G401.6 (cell line): Measurements from ENCODE around the gene PIM3.

Source experiments
- FAIRE-seq: peaks from 2 replicates; lab custom pipeline; 2012; peaks lifted over from hg19 to GRCh38; lab: Jason Lieb, UNC

Gene PIM3

DNA sequence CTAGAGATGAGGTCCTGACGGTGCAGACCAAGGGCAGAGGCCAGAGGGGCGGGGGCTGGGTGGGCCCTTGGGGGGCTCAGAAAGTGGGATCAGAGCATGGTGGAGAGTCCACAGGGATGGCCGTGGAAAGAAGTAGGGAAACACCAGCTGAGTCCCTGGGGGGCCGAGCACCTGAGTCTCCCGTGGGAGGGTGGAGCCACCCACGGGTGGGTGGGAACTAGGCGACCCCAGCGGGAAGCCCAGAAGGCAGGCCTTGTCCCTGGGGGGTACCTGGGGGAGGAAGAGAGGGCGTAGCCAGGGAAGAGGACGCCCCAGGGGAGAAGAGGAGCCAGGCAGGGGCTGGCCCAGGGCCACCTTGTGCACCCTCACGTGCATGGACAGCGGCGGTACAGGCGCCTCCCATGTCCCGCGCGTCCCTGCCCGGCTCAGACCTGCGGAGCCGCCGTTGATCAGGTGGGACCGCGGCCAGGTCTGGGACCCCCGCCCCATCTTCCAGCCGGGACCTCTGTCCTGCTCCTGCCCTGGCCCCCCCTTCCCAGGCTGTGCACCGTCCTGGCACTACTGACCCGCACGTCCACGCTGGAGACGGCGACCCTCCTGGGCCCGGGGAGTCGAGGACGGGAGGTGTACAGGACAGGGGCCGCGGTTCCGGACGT is 31.9 kb upstream of the PIM3 start:
- no peak for FAIRE-seq

DNA sequence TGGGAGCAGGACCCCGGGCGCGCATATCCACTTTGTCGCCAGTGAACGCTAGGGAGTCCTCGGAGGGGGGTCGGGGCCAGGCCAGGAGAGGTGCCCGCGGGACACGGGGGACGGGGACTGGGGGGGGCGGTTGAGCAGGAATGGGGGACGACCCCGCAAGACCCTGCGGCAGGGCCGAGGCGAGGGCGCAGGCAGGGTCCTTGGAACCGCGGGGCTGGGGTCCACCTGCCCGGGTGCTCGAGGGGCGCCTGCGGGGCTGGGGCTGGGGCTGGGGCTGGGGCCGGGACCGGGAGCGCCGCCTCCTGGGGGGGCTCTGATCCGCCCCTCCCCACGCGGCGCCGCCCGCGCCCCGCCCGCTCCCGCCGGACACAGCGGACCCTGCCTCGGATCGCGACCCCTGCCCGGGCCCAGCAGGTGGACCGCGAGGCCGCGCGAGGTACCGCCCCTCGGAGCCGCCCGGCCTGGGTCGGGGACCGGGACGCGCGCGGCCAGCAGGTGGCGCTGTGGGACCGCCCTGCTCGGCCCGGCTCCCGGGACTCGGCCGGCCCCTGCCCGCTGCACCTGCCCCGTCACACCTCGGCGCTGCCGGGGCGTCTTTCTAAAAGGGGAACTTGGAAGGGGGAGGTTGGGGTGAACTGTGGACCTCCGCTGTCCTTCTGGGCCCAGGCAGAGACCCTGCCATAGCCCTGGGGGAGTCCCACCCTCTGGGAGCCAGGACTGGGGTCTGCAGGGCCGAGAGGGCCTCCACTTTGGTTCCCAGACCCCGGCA is 31.2 kb upstream of the PIM3 start:
- FAIRE-seq = no peak

DNA sequence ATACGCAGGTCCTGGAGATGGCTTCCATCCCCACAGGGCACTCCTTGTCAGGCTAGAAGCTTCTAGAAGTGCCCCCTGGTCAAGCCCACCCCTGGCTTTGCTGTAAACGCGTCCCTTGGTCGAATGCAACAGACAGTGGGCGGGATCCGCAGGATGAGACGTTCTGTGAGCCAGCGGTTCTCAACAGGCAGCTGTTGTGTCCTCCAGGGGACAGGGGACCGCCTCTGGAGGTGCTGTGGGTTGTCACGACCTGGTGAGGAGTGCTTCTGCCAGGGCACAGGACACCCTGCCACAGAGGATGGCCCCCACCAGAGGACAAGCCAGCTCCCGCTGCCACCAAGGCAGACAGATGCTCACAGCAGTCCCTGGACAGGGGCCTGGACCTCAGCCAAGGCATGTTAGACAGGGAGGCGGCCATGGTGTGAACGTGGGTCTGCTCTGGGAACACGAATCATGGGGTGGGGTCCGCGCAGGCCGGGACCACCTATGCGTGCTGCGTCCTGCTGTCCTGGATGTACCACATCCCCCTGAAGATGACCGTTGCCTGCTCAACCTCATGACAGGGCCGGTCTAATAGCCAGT is 30.5 kb upstream of the PIM3 start:
- FAIRE-seq = no peak

DNA sequence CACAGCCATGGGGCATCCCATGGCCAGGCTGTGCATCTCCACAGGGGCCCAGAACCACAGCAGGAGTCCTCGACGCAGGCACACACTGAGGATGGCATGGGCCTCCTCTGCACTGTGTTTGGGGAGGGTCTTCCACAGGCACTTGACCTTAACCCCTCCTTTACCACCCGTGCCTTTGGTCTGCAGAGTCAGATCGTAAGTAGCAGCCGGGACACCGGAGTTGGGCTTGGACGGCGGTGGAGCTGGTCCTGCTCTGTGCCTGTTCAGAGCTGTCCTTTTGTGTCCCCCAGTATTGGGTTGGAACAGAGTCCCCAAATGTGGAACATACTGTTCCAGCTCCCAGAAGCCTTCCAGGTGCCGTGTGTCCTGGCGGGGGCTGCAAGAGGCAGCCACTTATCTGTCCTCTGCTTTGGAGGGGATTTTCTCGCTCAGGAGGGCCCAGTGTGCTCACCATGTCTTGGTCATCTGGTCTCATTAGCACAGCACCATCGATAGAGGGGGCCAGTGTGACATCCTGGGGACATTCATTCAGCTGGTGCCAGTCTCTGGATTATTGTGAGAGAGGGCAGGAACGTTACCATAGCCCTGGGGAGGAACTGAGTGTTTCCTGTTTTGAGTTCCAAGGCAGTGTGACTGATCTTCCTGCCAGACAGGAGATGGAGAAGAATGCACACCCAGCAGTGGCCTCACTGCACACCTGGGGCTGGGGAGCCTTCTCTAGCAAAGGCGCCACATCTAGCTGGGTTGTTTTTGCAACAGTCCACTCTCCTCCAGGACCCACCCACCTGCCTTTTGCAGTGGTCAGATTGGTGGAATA is 29.8 kb upstream of the PIM3 start:
- peak; percentile 92 for FAIRE-seq

DNA sequence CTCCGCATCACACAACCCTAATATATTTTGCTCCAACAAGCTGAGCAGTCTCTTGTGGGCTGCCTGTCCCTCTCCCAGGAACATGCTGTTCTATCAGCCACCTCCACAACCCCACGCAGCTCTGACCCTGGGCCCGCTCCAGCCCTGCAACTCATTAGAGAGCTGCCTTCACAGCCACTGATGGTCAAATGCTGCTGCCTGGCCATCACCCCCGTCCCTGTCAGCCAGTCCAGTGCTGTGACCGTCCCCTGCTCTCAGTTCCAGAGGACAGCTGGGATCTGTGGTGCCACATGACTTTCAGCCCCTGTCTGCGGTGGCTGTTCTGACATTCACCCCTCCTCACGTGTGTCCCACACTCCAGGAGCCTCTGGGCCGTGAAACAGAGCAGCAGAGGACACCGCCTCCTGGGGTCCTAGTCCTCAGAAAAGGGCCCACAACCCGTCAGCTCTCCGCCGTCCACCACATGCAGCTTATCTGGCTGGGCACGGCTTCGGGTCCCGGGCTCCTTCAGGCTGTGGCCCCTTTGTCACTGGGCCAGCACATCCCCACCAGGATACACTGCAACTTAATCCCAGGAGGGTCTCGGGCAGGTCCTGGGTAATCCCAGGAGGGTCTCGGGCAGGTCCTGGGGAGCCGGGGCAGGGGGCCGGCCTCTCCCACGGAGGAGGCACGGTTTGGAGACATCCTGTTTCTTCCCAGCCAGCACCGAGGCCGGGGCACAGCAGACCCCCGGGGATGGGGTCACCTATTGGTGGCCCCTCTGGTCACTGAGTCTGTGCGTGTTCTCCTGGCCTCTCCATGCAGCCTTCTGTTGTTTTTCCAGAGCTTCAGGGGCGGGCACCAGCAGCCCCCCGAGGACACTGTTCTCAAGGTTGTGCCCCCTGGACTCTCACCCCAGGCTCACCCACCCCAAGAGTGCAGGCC is 27.1 kb upstream of the PIM3 start:
- FAIRE-seq = no peak

DNA sequence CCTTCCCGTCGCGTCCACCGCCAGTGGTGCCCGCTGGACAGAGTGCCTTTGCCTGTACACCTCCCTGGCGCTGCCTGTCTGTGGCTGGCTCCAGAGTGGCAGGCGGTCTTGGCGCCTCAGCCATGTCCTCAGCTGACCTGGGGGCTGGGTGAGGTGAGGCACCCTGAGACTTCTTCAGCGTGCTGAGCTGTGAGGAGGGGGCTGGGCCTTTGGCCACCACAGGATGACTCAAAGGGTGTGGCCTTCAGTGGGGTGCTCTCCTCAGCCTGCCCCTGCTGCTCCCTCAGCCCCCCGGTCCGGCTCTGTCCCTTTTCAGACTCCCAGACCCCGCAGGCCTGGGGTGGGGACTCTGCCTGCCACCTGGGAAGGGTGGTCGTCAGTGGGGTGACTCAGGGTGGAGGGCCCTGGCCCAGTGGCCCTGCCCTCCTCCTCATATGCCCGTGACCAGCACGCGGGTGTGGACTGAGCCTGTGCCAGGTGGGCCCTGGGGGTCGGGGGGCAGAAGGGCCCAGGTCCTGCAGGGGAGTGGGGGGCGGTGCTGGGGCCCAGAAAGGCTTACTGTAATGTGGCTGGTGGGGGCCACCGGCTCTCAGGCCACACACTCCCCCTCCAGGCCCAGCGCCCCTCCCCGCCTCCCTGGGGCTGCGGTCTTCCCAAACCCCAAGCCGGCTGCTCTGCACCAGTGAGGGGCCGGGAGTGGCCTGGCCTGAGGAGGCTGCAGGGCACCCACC is 26.2 kb upstream of the PIM3 start:
- FAIRE-seq = no peak

DNA sequence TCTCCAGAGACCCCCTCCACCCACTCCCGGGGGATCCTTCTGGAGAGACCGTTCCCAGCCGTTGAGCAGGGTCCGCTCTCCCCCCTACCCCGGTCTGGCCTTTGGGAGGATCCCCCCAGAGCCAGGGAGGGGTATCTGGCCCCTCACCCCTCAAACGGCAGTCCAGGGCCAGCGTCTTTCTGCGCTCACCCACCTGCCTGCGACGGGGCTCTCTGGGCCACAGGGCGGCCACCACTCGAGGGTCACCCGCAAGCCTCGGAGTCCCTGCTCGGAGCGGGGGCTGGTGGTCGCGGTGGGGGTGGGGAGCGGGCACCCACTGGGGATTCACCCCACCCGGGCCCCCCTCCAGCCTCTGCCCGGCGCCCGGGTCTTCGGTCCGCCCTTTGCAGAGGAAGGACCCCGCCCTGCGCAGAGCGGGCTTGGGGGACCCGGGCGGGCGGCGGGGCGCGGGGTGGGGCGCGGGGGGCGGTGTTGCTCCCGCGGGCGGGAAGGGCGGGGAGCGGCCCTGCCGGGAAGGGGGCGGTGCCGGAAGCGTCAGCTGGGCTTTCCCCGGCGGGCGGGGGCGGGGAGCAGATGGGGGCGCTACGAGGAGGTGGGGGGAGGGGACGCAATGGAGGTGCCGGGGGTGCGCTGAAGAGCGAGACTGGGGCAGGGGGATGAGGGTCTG is 25.5 kb upstream of the PIM3 start:
- no peak for FAIRE-seq

DNA sequence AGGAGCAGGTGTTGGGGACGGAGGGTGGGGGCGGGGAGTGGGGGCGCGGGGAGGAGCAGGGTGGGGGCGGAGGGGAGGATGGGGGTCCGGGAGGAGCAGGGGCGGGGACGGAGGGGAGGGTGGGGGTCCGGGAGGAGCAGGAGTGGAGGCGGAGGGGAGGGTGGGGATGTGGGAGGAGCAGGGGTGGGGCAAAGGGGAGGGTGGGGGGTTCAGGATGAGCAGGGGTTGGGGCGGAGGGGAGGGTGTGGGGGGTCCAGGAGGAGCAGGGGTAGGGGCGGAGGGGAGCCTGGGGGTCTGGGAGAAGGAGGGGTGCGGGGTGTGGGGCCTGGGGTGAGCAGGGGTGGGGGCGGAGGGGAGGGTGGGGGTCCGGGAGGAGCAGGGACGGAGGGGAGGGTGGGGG is 25.0 kb upstream of the PIM3 start:
- no peak for FAIRE-seq

DNA sequence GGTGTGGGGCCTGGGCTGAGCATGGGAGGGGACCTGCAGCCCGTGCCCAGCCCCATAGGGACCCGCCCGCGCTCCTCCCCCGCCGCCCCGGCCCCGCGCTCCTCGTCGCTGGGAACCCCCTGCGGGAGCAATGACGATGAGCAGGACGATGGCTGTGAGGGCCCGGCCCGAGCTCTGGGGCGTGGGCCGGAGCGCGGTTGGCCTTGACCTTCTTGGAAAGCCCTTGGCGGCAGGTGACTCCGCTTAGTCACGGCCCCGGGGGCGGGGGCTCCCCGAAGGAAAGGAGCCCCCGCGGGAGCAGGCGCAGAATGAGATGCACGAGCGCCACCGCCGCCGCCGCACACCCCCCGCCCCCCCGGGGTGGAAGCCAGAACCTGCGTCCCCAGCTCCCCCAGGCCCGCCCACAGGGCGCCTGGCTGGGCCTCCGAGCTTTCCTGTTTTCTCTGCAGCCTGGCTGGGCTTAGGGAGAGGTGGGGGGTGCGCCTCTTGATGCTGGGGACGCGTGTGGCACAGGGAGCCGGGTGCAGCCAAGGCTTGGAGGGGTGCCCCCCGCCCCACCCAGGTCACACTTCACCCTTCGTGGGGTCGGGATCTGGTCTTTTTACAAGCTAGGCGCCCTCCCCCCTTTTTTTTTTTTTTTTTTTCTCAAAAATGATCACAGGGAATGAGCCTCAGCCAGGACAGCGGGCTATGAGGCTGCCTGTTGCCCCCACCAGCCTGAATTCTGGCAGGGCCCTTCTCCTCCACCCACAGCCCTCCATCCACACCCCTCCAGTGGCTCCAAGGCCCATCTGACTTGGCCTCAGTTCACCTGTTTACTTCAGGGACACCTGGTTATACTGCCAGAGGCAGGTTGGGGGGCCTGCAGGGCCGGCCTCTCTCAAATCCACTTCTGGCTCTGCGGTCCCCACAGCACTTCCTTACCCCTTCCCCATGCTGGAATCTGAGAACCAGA is 24.3 kb upstream of the PIM3 start:
- no peak for FAIRE-seq

DNA sequence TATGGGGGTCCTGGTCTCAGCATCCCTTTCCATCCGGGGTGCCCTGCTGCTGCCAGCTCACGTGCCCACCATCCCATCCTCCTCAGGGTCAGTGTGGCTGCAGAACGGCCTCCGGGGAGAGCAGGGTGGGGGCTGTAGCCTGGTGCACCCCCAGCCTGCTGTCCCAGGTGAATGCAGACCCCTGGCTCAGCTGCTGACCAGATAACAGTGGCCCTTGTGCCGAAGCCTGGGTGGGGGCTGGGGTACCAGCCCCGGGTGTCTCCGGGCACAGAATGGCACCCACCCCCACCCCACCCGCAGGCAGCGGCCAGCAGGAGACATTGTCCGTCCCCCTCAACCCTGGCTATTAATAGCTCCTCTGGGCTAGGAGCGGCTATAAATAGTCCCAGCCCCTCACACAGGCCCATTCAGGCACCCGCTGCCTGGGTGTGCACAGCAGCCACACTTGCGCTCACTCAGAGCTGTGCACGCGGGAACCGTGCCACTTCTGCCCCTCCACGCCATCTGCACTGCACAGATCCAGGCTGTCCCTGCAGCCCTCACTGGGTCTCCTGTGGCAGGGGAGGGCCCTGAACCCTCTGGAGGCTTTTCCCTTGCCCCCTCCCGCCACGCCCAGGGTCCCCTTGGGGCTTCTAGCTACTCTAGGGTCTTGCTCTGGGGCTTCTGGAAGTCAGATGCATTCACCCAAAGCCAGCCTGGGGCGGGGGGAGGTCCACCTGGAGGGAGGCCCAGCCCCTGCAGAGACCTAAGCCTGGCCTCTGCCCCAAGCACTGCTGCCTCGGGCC is 23.4 kb upstream of the PIM3 start:
- no peak for FAIRE-seq

DNA sequence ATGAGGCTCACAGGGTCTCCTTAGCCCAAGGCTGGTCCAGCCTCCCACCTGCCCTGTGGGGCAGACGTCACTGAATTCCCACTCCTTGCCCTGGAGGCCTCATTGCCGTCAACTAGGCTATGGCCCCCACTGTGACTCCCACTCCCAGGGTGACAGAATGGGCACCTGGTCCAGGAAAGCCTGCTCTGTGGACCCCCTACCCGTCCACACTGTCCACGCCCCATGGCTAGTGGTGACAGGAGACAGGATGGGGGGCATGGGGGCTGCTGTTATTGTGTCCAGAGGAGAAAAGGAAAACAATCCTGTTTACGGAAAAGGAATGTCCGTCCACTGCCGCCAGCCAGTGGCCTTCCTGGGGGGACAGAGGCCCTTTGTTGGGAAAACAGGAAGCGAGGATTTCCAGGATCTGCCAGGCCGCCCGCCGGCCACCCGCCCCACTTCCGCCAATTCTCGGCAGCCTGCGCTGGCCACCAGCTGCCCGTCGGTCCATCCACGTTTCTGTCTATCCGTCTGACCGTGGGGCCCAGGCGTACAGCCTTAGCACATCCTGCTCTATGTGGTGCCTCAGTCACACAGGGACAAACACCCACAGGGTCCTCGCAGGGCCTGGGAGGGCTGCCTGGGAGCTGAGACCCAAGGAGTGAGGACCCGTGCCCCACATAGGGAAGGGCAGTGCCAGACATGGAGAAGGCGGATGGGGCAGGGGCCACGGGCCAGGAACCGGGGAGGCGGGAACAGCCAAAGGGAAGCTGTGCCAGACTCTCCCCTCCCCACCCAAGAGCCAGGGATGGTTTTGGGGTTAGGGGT is 22.6 kb upstream of the PIM3 start:
- FAIRE-seq = no peak

DNA sequence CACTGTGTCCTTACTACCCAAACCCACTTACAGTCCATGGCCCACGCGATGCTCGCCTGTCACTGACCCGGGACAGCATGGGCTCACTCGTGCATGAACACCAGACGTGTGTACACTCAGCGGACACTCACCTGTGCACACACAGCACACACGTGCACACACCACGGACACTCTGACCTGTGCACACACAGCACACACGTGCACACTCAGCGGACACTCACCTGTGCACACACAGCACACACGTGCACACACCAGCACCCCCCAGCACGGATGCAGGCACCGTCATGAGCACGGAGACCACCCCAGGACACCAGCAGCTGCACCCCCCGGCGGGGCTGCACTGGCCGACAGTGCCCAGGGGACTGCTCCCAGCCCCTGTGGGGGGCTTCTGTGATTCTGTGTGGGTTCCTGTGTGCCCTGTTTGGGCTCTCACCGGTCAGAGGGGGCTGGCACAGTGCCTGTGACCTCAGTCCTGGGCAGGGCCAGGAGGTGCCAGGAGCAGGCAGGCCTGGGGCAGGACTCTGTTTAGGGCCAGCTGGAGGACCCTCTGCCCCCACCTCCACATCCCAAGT is 21.9 kb upstream of the PIM3 start:
- no peak for FAIRE-seq

DNA sequence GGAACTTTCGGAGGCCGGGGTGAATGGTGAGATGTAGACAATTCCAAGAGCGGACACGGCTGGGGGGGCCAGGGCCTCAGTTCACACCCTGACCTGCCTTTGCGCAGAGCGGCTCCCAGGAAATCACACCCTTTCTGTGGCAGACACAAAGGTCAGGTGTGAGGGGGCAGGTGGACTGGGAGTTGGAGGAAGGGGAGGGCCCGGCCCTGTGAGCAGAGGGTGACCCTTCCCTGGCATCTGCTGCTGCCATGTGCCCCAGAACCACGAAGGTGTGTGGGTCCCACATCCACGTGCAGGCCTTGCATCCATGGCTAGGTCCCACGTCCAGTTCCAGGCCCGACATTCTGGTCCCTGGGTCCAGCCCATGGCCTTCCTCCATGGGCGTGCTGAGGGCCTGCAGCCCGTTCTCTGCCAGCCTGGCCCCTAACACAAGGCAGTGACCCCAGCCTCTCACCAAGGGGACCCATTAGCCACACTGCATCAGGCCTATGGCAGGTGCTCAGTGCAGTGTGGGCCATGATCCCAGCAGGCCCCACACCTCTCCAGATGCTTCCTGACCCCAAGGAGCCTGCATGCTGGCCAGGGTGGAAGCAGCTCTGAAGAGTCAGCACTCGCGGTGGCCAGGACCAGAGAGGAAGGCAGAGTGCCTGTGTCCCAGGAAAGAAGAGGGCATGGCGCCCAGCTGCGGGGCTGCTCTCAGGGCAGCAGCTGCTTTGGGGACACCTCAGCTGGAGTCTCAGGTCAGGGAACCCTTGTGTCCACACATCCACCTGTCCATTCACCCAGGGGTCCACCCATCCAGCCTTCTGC is 18.9 kb upstream of the PIM3 start:
- no peak for FAIRE-seq

DNA sequence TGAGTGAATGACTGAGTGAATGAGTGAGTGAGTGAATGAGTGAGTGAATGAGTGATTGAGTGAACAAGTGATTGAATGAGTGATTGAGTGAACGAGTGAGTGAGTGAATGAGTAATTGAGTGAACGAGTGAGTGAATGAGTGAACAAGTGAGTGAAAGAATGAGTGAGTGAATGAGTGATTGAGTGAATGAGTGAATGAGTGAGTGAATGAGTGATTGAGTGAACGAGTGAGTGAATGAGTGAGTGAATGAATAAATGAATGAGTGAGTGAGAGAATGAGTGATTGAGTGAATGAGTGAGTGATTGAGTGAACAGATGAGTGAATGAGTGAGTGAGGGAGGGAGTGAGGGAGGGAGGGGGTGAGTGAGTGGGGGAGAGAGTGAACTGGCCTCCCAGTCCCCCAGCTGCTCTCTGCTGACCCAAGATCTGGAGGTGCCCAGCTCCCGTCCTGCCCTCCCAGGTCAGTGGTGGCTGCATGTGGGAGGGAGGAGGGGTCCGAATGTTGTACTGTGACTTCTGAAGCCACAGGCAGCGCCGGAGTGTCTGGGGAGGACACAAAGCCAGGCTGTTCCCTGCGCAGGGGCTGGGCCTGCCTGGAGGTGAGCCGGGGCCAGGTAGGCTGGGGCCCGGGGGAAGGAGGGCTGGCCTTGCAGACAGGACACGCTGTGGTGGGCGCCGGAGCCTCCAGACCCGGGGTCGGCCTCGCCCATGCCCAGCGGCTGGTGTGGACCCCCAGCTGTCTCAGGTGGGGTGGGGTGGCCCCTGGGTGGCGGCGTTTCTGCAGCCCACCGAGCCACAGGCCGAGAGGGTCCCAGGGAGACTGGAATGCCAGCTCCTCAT is 17.8 kb upstream of the PIM3 start:
- no peak for FAIRE-seq

DNA sequence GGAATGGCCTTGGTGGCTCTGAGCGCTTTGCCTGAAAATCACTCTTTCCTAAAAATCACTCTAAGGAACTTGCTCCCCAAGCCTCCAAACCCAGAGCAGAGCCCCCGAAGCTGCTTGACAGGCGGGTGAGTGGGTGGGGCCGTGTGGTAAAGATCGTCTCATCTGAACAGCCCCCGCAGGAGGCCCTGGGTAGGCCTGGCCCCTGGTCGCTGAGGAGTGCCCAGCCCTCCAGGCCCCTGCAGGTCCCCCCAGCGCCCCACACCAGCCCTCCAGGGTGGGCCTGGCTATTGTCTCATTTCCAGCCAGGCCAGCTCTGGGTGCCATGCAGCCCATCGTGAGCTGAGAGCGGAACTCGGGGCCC is 17.2 kb upstream of the PIM3 start:
- FAIRE-seq = no peak
